Dendritic cell treated with granulocyte-macrophage colony-stimulating factor and Interleukin-4, amounts not matched to agents 40 ng/mL and 50 ng/mL, for 4 days (primary cell): Measurements from ENCODE around the gene PERM1.
"Not testable (repeated sequence)": the region's sequence is repeated elsewhere in the genome, so short reads cannot be mapped to it uniquely, and the experiment has no call there.

Source experiments
- H3K27ac Mint-ChIP-seq: one replicate; pipeline ENCODE4 v1.8.0; 2022; ENCODE audit warnings: mild to moderate bottlenecking, mixed read lengths
- H3K27me3 Mint-ChIP-seq: one replicate; pipeline ENCODE4 v1.8.0; 2022; ENCODE audit warnings: mild to moderate bottlenecking, mixed read lengths
- H3K36me3 Mint-ChIP-seq: one replicate; pipeline ENCODE4 v1.8.0; 2022; ENCODE audit warnings: low read depth, mixed read lengths
- H3K4me1 Mint-ChIP-seq: one replicate; pipeline ENCODE4 v1.8.0; 2022; ENCODE audit warnings: low read depth, mixed read lengths
- H3K4me3 Mint-ChIP-seq: one replicate; pipeline ENCODE4 v1.8.0; 2022; ENCODE audit warnings: mild to moderate bottlenecking, moderate library complexity, mixed read lengths
- H3K9me3 Mint-ChIP-seq: one replicate; pipeline ENCODE4 v1.8.0; 2022; ENCODE audit warnings: mixed read lengths
- intact Hi-C: fragments of 100-400 bp; cut with micrococcal nuclease; formaldehyde crosslinking; loops from one replicate; pipeline ENCODE4 v1.15.0; 2022

PERM1 gene

DNA sequence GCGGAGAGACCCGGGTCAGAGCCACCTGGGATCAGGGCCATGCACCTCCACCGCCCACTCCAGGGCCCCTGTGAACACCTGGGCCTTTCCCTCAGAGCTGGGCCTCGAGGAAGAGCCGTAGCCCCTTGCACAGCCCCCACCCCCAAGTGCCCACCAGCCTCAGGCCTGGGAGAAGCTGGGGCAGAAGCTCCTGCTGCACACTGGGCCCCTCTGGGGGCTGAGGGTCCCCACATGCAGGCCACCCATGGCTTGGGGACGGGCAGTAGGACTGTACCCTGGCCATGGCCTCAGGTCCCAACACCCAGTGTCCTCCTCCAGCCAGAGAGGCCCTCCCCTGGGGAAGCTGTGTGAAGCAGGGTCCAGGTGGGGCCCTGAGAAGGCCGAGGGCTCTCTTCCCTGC is 29.3 kb downstream of the PERM1 start:
- H3K9me3 Mint-ChIP-seq: no peaks in the 10 kb centered on the region
- peaks cover 100% of the 10 kb centered on the region for H3K36me3 Mint-ChIP-seq
- H3K4me1 Mint-ChIP-seq: peaks cover 30% of the 10 kb centered on the region
- intact Hi-C loops: no loop called here
- no peaks in the 10 kb centered on the region for H3K27me3 Mint-ChIP-seq
- no peak overlapping the region for H3K27ac Mint-ChIP-seq
- no peak overlapping the region for H3K4me3 Mint-ChIP-seq

DNA sequence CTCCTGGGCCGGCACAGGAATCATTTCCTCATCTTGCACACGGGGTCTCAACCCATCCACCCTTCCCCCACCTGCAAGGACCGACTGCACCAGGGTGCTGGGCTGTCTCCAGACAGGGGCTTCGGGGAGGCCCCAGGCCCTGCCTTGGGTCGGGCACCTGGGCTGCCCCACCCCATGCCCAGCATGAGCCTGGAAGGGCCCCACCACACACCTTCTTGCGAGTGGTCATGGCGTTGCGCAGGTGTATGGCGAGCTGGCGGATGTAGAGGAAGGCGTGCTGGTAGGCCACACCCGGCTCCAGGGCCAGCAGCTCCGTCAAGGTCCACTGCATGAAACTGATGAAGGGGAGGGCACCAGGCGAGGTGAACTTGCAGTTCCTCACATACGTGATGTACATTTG is 29.7 kb downstream of the PERM1 start:
- H3K4me1 Mint-ChIP-seq: peaks cover 26% of the 10 kb centered on the region
- no peaks in the 10 kb centered on the region for H3K9me3 Mint-ChIP-seq
- no peak overlapping the region for H3K27ac Mint-ChIP-seq
- peaks cover 100% of the 10 kb centered on the region for H3K36me3 Mint-ChIP-seq
- H3K27me3 Mint-ChIP-seq: no peaks in the 10 kb centered on the region
- intact Hi-C loops: no loop called here
- H3K4me3 Mint-ChIP-seq: no peak overlapping the region

DNA sequence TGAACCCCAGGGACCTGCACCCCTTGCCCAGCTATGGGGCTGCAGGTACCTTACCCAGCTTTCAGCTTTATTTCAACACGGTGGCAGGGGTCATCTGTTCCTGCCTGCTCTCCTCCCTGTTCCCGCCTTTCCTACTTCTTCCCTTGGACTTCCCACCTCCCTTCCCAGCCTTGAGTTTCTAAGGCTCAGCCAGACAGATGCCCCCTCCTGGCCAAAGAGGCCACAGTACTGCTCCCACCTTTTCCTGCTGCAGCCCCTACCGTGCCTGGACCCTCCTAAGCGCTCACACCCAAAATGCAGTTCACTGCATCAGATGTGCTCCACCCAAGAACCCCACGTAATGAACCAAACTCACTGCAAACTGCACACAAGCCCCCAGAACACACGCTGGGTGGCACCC is 30.5 kb downstream of the PERM1 start:
- Mint-ChIP-seq H3K9me3 (no peaks in the 10 kb centered on the region), H3K27me3 (no peaks in the 10 kb centered on the region), H3K4me1 (peaks cover 18% of the 10 kb centered on the region), H3K27ac (no peak overlapping the region), H3K4me3 (no peak overlapping the region), H3K36me3 (peaks cover 100% of the 10 kb centered on the region)
- intact Hi-C loops: no loop called here

DNA sequence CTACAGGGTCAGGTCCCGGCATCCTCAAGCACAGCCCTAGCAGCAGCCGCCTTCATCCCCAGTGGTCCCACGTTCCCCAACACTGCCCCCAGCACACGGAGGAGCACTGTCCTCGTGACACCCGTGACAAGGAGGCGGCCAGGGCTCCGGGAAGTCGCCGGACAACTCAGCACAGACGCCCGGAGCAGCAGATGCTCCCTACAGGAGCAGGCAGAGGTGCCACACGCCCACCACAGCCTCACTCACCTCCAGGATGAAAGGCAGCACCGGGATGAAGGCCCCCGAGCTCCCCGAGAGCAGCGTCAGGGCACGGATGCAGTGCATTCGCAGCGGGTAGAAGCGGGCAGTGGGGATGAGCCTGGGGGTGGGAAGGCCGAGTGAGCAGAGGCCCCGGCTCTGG is 31.0 kb downstream of the PERM1 start:
- intact Hi-C loops: no loop called here
- Mint-ChIP-seq H3K9me3 (no peaks in the 10 kb centered on the region), H3K27me3 (no peaks in the 10 kb centered on the region), H3K36me3 (peaks cover 100% of the 10 kb centered on the region), H3K4me1 (peaks cover 13% of the 10 kb centered on the region), H3K27ac (no peak overlapping the region), H3K4me3 (no peak overlapping the region)

DNA sequence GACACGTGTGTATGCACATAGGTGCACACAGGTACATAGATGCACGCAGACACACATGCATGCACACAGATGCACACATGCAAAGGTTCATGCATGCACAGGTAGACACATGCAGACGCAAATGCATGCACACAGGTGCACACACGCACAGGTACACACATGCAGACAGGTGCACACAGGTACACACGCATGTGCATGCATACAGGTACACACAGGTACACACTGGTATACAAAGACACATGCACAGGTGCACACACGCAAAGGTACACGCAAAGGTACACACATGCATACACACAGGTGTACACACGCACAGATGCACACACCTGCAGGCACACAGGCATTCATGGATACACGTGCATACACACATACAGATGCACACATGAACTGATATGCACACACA is 31.6 kb downstream of the PERM1 start:
- no peak overlapping the region for H3K27ac Mint-ChIP-seq
- peaks cover 100% of the 10 kb centered on the region for H3K36me3 Mint-ChIP-seq
- intact Hi-C loops: no loop called here
- H3K4me1 Mint-ChIP-seq: peaks cover 7% of the 10 kb centered on the region
- H3K9me3 Mint-ChIP-seq: no peaks in the 10 kb centered on the region
- H3K27me3 Mint-ChIP-seq: no peaks in the 10 kb centered on the region
- H3K4me3 Mint-ChIP-seq: no peak overlapping the region

DNA sequence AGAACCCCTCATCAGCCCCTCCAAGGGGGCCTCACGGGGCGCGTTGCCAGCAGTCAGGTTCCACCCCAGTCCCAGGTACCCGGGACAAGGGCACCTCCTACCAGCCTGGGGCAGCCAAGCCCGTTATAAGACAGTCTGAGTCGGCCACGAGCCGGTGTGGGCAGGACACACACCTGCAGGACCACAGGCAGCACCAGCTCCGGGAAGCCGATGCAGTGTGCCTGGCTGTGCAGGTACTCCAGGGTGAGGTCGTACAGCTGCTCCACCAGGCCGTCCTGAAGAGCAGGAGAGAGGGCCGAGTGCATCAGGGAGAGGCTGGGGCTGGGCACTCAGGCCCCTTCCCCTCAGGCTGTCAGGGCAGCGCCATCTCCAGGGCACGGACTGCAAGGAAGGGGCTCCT is 33.9 kb downstream of the PERM1 start:
- Mint-ChIP-seq H3K36me3 (peaks cover 97% of the 10 kb centered on the region), H3K4me1 (peaks cover 4% of the 10 kb centered on the region), H3K27ac (no peak overlapping the region), H3K27me3 (peaks cover 15% of the 10 kb centered on the region), H3K4me3 (no peak overlapping the region), H3K9me3 (no peaks in the 10 kb centered on the region)
- intact Hi-C loops: no loop called here

DNA sequence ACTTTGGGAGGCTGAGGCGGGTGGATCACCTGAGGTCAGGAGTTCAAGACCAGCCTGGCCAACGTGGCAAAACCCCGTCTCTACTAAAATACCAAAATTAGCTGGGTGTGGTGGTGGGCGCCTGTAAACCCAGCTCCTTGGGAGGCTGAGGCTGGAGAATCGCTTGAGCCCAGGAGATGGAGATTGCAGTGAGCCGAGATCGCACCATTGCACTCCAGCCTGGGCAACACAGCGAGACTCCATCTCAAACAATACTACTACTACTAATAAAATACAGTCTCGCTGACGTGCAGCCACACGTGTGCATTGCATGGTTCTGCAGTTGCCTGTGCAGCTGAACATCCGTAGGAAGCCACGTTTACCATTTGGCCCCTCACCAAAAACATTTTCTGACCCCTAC is 35.1 kb downstream of the PERM1 start:
- H3K9me3 Mint-ChIP-seq, H3K27ac Mint-ChIP-seq, intact Hi-C loops, H3K4me1 Mint-ChIP-seq, H3K4me3 Mint-ChIP-seq: not testable (repeated sequence)
- peaks cover 21% of the 10 kb centered on the region for H3K27me3 Mint-ChIP-seq
- H3K36me3 Mint-ChIP-seq: peaks cover 86% of the 10 kb centered on the region

DNA sequence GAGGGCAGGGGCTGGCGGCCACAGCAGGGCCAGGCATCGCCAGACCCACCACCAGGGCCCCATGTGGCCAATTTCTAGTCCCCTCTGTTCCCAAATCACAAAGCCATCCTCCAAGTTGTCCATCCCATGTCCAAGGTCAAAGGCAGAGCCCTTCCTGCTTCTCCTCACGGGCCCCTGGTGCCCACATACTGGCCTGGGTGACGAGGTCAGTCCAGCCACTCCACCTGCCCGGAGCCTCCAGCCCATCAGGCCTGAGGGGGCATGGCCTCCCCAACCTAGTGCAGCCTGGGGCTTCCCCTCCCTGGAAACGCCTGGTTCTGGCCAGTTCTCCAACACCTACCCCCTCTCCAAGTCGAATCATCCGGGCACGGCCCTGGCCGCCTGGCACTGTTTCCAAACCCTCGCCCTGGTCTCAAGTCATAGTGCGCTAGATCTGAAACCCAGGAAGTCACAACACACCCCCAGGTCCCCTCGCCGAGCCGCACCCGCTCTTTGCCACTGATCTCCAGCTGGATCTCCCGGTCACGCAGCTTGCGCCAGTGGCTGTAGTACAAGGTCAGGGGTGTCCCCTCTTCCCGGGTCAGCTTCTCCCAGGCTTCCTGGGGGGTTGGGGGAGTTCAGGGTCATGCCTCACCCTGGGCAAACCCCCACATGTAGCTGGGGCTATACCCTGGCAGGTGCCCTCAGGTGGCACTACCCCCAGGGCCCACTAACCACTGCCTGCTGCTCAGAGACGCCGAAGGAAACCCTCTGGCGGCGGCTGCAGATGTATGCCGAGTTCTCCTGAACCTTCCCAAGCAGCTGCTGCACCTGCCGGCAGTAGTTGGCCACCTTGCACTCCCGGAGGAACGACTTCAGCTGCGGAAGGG is 36.0 kb downstream of the PERM1 start:
- H3K4me3 Mint-ChIP-seq: no peak overlapping the region
- intact Hi-C loops: no loop called here
- H3K27ac Mint-ChIP-seq: no peak overlapping the region
- no peaks in the 10 kb centered on the region for H3K9me3 Mint-ChIP-seq
- H3K27me3 Mint-ChIP-seq: peaks cover 27% of the 10 kb centered on the region
- H3K36me3 Mint-ChIP-seq: peaks cover 77% of the 10 kb centered on the region
- peaks cover 12% of the 10 kb centered on the region for H3K4me1 Mint-ChIP-seq

DNA sequence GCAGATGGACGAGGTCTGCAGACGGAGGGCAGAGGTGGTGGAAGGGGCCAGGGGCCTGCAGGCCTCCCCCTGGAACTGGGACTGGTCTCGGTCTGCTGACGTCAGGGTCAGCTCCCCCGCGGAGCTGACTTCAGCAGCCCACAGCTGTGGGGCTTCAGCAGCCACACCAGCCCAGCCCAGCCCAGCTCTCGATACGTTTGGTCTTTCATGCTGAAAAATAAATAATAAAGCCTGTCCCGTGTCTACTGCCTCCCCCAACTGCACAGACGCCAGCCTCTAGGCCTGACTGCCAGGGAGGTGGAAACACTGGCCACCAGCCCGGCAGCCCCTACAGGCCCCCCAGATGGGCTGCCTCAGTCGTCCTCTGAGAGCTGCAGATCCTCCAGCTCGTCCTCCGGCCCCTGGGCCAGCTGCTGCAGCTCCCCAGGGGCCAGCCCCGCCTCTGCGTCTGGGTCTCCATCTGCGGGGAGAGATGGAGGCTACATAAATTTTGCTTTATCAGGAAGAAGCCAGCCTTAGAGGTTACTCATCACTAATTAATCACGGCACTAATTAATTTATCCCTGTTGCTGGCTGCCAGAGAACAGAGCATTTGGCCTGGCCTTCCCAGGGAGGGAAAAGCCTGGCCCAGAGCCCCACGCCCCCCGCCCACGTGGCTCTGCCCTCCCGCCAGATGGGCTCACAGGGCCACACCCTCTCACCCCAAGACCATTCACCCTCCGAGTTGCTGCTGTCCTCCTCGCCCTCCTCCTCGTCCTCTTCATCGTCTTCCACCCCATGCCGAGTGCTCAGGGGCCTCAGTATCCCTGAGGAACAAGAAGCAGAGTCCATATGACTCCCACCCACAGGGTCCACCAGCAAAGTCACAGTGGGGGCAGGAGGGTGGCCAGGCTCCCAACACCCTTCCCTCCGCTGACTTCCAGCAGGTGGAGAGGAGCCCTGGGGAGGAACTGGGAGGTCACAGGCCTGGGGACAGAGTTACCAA is 37.3 kb downstream of the PERM1 start:
- H3K27ac Mint-ChIP-seq: no peak overlapping the region
- no peak overlapping the region for H3K4me3 Mint-ChIP-seq
- H3K4me1 Mint-ChIP-seq: peaks cover 16% of the 10 kb centered on the region
- peaks cover 39% of the 10 kb centered on the region for H3K27me3 Mint-ChIP-seq
- intact Hi-C loops: no loop called here
- peaks cover 64% of the 10 kb centered on the region for H3K36me3 Mint-ChIP-seq
- no peaks in the 10 kb centered on the region for H3K9me3 Mint-ChIP-seq

DNA sequence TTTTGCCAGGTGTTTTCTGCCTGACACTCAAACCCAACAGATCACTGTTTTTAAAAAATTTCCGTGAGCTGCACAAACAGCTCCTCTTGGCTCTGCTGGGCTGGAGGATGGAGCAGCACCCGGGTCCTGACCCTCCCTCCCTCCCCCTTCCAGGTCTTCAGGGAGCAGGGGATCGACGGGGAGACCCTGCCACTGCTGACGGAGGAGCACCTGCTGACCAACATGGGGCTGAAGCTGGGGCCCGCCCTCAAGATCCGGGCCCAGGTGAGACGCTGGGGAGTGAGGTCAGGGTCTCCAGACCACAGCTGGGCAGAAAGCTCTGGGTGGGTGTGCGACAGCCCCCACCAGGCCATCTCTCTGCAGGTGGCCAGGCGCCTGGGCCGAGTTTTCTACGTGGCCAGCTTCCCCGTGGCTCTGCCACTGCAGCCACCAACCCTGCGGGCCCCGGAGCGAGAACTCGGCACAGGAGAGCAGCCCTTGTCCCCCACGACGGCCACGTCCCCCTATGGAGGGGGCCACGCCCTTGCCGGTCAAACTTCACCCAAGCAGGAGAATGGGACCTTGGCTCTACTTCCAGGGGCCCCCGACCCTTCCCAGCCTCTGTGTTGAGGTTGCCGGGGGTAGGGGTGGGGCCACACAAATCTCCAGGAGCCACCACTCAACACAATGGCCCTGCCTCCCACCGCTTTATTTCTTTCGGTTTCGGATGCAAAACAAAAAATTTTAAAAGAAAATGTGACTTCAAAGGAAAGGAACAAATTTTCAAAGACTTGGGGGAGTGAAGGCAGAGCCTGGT is 38.1 kb downstream of the PERM1 start:
- Mint-ChIP-seq H3K4me3 (no peak overlapping the region), H3K27ac (no peak overlapping the region), H3K27me3 (peaks cover 48% of the 10 kb centered on the region), H3K9me3 (no peaks in the 10 kb centered on the region), H3K36me3 (peaks cover 55% of the 10 kb centered on the region), H3K4me1 (peaks cover 16% of the 10 kb centered on the region)
- intact Hi-C loops: no loop called here

DNA sequence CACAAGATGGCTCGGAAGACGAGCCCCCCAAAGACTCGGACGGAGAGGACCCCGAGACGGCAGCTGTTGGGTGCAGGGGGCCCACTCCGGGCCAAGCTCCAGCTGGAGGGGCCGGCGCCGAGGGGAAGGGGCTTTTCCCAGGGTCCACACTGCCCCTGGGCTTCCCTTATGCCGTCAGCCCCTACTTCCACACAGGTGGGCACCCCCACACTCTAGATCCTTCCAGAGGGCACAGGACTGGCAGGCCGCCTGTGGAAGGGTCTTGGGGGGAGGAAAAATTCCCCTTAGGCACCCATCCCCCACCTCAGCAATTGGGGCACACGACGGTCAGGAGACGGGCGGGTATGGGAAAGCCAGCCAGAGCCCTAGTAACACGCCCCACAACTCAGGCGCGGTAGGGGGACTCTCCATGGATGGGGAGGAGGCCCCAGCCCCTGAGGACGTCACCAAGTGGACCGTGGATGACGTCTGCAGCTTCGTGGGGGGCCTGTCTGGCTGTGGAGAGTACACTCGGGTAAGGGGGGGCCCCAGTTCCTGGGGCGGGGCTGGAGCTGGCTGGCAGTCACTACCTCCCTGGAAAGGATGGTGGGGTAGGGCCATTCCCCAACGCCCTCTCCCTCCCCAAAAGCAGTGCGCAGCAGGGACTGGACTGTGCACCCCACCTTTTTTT is 38.9 kb downstream of the PERM1 start:
- Mint-ChIP-seq H3K36me3 (peaks cover 48% of the 10 kb centered on the region), H3K4me3 (no peak overlapping the region)
- intact Hi-C loops: no loop called here

DNA sequence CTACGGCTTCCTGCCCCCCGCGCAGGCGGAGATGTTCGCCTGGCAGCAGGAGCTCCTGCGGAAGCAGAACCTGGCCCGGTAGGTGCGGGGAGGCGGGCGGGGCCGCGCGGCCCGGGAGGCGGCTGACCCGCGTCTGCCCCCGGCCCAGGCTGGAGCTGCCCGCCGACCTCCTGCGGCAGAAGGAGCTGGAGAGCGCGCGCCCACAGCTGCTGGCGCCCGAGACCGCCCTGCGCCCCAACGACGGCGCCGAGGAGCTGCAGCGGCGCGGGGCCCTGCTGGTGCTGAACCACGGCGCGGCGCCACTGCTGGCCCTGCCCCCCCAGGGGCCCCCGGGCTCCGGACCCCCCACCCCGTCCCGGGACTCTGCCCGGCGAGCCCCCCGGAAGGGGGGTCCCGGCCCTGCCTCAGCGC is 39.5 kb downstream of the PERM1 start:
- H3K9me3 Mint-ChIP-seq: no peaks in the 10 kb centered on the region
- H3K27me3 Mint-ChIP-seq: peaks cover 60% of the 10 kb centered on the region
- peaks cover 16% of the 10 kb centered on the region for H3K4me1 Mint-ChIP-seq
- intact Hi-C loops: no loop called here
- H3K27ac Mint-ChIP-seq: no peak overlapping the region
- H3K36me3 Mint-ChIP-seq: peaks cover 42% of the 10 kb centered on the region
- no peak overlapping the region for H3K4me3 Mint-ChIP-seq

More for the DNA sequence above, 38.9 kb downstream of the PERM1 start:
- H3K4me1 Mint-ChIP-seq: peaks cover 16% of the 10 kb centered on the region
- no peak overlapping the region for H3K27ac Mint-ChIP-seq
- peaks cover 55% of the 10 kb centered on the region for H3K27me3 Mint-ChIP-seq
- no peaks in the 10 kb centered on the region for H3K9me3 Mint-ChIP-seq
